GM12878 (cell line): ENCODE data around the gene FNDC3A. TPM values are rescaled to one million over a fixed set of nuclear protein-coding genes. Genes with fewer than 3 reads are reported as not detected.

Experiments
- ATAC-seq: fragments of 200-7000 bp; cut with Tn5 transposase; 3 replicates; pipeline ENCODE4 v1.9.1; 2020; ENCODE audit warnings: mild to moderate bottlenecking, moderate library complexity
- BruUV-seq: library from RNA; stranded (reverse); fragments of 400-500 nt; replicated peaks from 2 replicates; lab custom pipeline; 2021; lab: Mats Ljungman, UMichigan
- CTCF ChIA-PET: fragments of 300-600 bp; sonication (Branson Sonifier 250); formaldehyde crosslinking; extraction: SDS; loops from one replicate; lab custom pipeline; 2021; ENCODE audit warnings: inconsistent platforms; lab: Yijun Ruan, JAX
- POLR2A ChIA-PET: fragments of 350-600 bp; formaldehyde crosslinking; extraction: SDS; loops from one replicate; lab custom pipeline; 2021; ENCODE audit warnings: inconsistent platforms; lab: Charles Lee
- RAD21 ChIA-PET: fragments of 300-600 bp; sonication (Branson Sonifier 250); formaldehyde crosslinking; loops from one replicate; lab custom pipeline; 2023; ENCODE audit warnings: antibody characterized with exemption; ENCODE audit not compliant: unreplicated experiment; lab: Charles Lee
- SMC1A ChIA-PET: fragments of 300-600 bp; sonication (Branson Sonifier 250); formaldehyde crosslinking; loops from one replicate; lab custom pipeline; 2023; ENCODE audit not compliant: unreplicated experiment, uncharacterized antibody; lab: Charles Lee
- DNase-seq: peaks from one replicate; pipeline ENCODE4 v3.0.0-alpha.2; 2011; ENCODE audit warnings: low read depth, low spot score
- FAIRE-seq: peaks from 3 replicates; lab custom pipeline; 2011; peaks lifted over from hg19 to GRCh38; lab: Jason Lieb, UNC
- H2AFZ ChIP-seq: 2 replicates; pipeline ENCODE4 v1.6.0; 2011; ENCODE audit warnings: low read depth, low read length, control low read depth; ENCODE audit not compliant: control insufficient read depth
- H3K27ac ChIP-seq: 2 replicates; pipeline ENCODE4 v1.5.1; 2011; ENCODE audit warnings: control low read depth; ENCODE audit not compliant: control insufficient read depth, insufficient read depth
- H3K27me3 ChIP-seq, 2 experiments: replicated peaks in 1 of 2; 2 replicates each; pipeline versions ENCODE4 v1.6.0 to v1.6.1; 2011; ENCODE audit warnings: low read length in 1 of 2; ENCODE audit not compliant: control insufficient read depth in 2 of 2, insufficient read depth in 2 of 2
- H3K36me3 ChIP-seq, 2 experiments: 2 replicates each; pipeline ENCODE4 v1.5.1; 2011; ENCODE audit warnings: low read length in 1 of 2; ENCODE audit not compliant: control insufficient read depth in 2 of 2, insufficient read depth in 2 of 2
- H3K4me1 ChIP-seq: 2 replicates; pipeline ENCODE4 v1.6.1; 2011; ENCODE audit warnings: mild to moderate bottlenecking, low read length, moderate library complexity, mixed read lengths; ENCODE audit not compliant: control insufficient read depth, insufficient read depth
- H3K4me2 ChIP-seq: 2 replicates; pipeline ENCODE4 v1.6.0; 2011; ENCODE audit warnings: control low read depth; ENCODE audit not compliant: control insufficient read depth, insufficient read depth
- H3K4me3 ChIP-seq: fragments of 200-600 bp; sonication (generic); 2 replicates; pipeline ENCODE4 v1.5.1; 2016
- H3K79me2 ChIP-seq: 2 replicates; pipeline ENCODE4 v1.6.0; 2011; ENCODE audit warnings: low read length; ENCODE audit not compliant: control insufficient read depth, insufficient read depth
- H3K9ac ChIP-seq: 2 replicates; pipeline ENCODE4 v1.8.0; 2011; ENCODE audit warnings: low read length, control low read depth, mixed read lengths; ENCODE audit not compliant: control insufficient read depth, insufficient read depth
- H3K9me3 ChIP-seq: replicated peaks from 3 replicates; pipeline ENCODE4 v1.5.1; 2011; ENCODE audit warnings: mild to moderate bottlenecking, low read length; ENCODE audit not compliant: control insufficient read depth, insufficient read depth
- H4K20me1 ChIP-seq: 2 replicates; pipeline ENCODE4 v1.6.0; 2011; ENCODE audit not compliant: control insufficient read depth, insufficient read depth
- BCLAF1 ChIP-seq: fragments of 450-650 bp; IDR thresholded peaks from 2 replicates; pipeline ENCODE4 v1.6.1; 2017; ENCODE audit warnings: antibody characterized with exemption, mild to moderate bottlenecking, moderate library complexity
- E2F4 ChIP-seq: IDR thresholded peaks from 2 replicates; pipeline ENCODE4 v1.6.1; 2012; ENCODE audit warnings: low read depth, low read length, improper control_type of control experiment
- EGR1 ChIP-seq, 2 experiments: IDR thresholded peaks; 1 replicate in 1 of 2; 2 replicates in 1 of 2; pipeline ENCODE4 v1.6.1; 2011 to 2012; ENCODE audit warnings: low read depth in 2 of 2, low read length in 2 of 2, borderline replicate concordance in 1 of 2, mild to moderate bottlenecking in 1 of 2, moderate library complexity in 1 of 2
- NBN ChIP-seq: fragments of 450-650 bp; IDR thresholded peaks from 2 replicates; pipeline ENCODE4 v1.6.1; 2016
- NFIC ChIP-seq: IDR thresholded peaks from 2 replicates; pipeline ENCODE4 v1.6.1; 2012; ENCODE audit warnings: low read depth, mild to moderate bottlenecking, inconsistent platforms, low read length, moderate library complexity
- PAX8 ChIP-seq: fragments of 450-650 bp; IDR thresholded peaks from 2 replicates; pipeline ENCODE4 v1.6.1; 2017; ENCODE audit warnings: mild to moderate bottlenecking, moderate library complexity
- SMAD1 ChIP-seq: fragments of 450-650 bp; IDR thresholded peaks from 2 replicates; pipeline ENCODE4 v1.6.1; 2018; ENCODE audit warnings: mild to moderate bottlenecking, low read depth; ENCODE audit not compliant: partially characterized antibody
- WGBS: methylation state at CpG from one replicate; pipeline ENCODE4 v1.1.6; 2016; ENCODE audit warnings: low lambda C conversion rate; ENCODE audit not compliant: insufficient replicate concordance, insufficient coverage; ENCODE audit errors: missing lambda C conversion rate; 5-methylcytosine and 5-hydroxymethylcytosine counted together
- in situ Hi-C: fragments of 300-500 bp; cut with MboI; formaldehyde crosslinking; loops from 9 replicates; pipeline ENCODE4 v1.14.3; 2018; ENCODE audit warnings: mixed read lengths
- intact Hi-C: fragments of 100-400 bp; cut with micrococcal nuclease; formaldehyde crosslinking; loops from one replicate; pipeline ENCODE4 v1.14.2; 2022; ENCODE audit not compliant: unreplicated experiment
- polyA plus RNA-seq, 11 experiments: library from polyadenylated mRNA; depleted of rRNA in 4 of 11; unstranded in 6 of 11; stranded (reverse) in 5 of 11; fragments of >200 nt; fragmentation: Nextera tagmentation in 4 of 11; fragmentation: Illumina TruSeq in 1 of 11; extraction: Ambion mirVana in 4 of 11; extraction: Trizol in 1 of 11; gene quantifications; 1 replicate in 1 of 11; 2 replicates in 10 of 11; pipeline versions ENCODE4 v1.2.1 to v1.2.3, GENCODE V29; 2011 to 2016; ENCODE audit warnings: inconsistent platforms in 2 of 11, missing spikeins in 2 of 11, low read depth in 1 of 11
- total RNA-seq, 4 experiments: library from RNA; depleted of rRNA in 3 of 4; stranded (reverse); fragments of >200 nt in 3 of 4; fragmentation: Illumina TruSeq in 1 of 4; extraction: Trizol in 1 of 4; gene quantifications; 2 replicates each; pipeline versions ENCODE4 v1.2.1 to v1.2.3, GENCODE V29; 2013 to 2021
- TF ChIP-seq, protein P1 (sequence below): IDR thresholded peaks from 2 replicates; pipeline ENCODE4 v1.6.1; 2012; ENCODE audit warnings: low read depth, low read length, improper control_type of control experiment
- TF ChIP-seq, protein P2 (sequence below): fragments of 450-650 bp; IDR thresholded peaks from 2 replicates; pipeline ENCODE4 v1.6.1; 2017; ENCODE audit warnings: low read depth, mild to moderate bottlenecking, moderate library complexity

Gene FNDC3A
- total and polyA plus RNA-seq, 10 of the 15 experiments (the other 5 are each of a cell fraction or from before 2014, with no cell fraction given): 6.3 to 46.4 (median 22.8) TPM

DNA sequence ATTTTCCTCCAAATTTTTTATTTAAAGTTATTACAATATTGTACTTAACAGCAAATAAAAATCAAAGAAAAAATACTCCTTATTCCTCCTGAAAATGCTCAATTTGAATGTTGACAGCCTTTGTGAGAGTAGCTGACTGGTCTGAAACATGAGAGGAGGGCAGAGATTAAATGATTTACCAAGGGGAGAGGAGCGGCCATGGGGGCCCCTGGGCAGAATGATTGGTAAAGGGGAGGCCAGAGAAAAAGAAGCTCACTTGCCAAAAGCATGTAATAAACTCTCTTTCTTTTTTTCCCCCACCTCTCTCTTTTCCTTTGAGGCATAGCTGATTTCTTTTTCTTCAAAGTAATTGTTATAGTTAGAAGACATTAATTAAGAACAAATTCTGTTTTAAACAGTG, 30.1 kb upstream of the FNDC3A start:
- H3K4me3 ChIP-seq: no peak overlapping the region
- H3K9ac ChIP-seq: no peak overlapping the region
- H3K79me2 ChIP-seq: no peaks in the 10 kb centered on the region
- H4K20me1 ChIP-seq: no peaks in the 10 kb centered on the region
- FAIRE-seq (no peak), DNase-seq (no peak), ATAC-seq (no peak)
- no peaks in the 10 kb centered on the region for H3K27me3 ChIP-seq
- ChIA-PET SMC1A (interaction anchor here (1.2 kb wide), 1 partner anchor 14 kb away, joined by 4 read pairs; no protein-coding TSS in a partner anchor), POLR2A (no interaction called here), RAD21 (no interaction called here), CTCF (no interaction called here)
- no peaks in the 10 kb centered on the region for H3K4me1 ChIP-seq
- TF ChIP-seq, protein P1, sequence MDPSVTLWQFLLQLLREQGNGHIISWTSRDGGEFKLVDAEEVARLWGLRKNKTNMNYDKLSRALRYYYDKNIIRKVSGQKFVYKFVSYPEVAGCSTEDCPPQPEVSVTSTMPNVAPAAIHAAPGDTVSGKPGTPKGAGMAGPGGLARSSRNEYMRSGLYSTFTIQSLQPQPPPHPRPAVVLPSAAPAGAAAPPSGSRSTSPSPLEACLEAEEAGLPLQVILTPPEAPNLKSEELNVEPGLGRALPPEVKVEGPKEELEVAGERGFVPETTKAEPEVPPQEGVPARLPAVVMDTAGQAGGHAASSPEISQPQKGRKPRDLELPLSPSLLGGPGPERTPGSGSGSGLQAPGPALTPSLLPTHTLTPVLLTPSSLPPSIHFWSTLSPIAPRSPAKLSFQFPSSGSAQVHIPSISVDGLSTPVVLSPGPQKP: no peak
- TF ChIP-seq, protein P2, sequence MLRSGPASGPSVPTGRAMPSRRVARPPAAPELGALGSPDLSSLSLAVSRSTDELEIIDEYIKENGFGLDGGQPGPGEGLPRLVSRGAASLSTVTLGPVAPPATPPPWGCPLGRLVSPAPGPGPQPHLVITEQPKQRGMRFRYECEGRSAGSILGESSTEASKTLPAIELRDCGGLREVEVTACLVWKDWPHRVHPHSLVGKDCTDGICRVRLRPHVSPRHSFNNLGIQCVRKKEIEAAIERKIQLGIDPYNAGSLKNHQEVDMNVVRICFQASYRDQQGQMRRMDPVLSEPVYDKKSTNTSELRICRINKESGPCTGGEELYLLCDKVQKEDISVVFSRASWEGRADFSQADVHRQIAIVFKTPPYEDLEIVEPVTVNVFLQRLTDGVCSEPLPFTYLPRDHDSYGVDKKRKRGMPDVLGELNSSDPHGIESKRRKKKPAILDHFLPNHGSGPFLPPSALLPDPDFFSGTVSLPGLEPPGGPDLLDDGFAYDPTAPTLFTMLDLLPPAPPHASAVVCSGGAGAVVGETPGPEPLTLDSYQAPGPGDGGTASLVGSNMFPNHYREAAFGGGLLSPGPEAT: no peak
- TF ChIP-seq NFIC (no peak), E2F4 (no peak), SMAD1 (no peak), NBN (no peak), EGR1 (IDR thresholded peaks at IDR 0.05; ENCODE audit: borderline replicate concordance in 1 of 2, low read depth in 2 of 2, low read length in 2 of 2) (no peak), BCLAF1 (no peak), PAX8 (no peak)
- H3K4me2 ChIP-seq: no peak overlapping the region
- no peaks in the 10 kb centered on the region for H3K36me3 ChIP-seq
- in situ Hi-C loops: no loop called here
- H3K9me3 ChIP-seq: no peaks in the 10 kb centered on the region
- H2AFZ ChIP-seq: no peak overlapping the region
- intact Hi-C loops: no loop called here
- WGBS: 40% methylated on average over 1 of the region's 1 CpG
- no TSS peak for BruUV-seq
- no peak overlapping the region for H3K27ac ChIP-seq
